Upper lobe of left lung (tissue), 4 donors: ENCODE measurements around the gene MYPN.

Experiments
- CTCF ChIP-seq, 6 experiments: fragments of 450-650 bp in 4 of 6; fragments of 200-600 bp in 2 of 6; sonication (generic) in 2 of 6; IDR thresholded peaks; one replicate each; pipeline ENCODE4 v1.5.1; 2016 to 2019; ENCODE audit warnings: antibody characterized with exemption in 6 of 6
- POLR2A ChIP-seq, 4 donors: fragments of 450-650 bp; IDR thresholded peaks; one replicate each; pipeline ENCODE4 v1.5.1; 2016 to 2017; ENCODE audit warnings: antibody characterized with exemption in 4 of 4, mild to moderate bottlenecking in 2 of 4
- POLR2AphosphoS5 ChIP-seq, 2 donors: sonication (generic); formaldehyde crosslinking; IDR thresholded peaks; one replicate each; pipeline ENCODE4 v1.5.1; 2017; ENCODE audit warnings: antibody characterized with exemption in 2 of 2

- no peak for TF ChIP-seq POLR2AphosphoS5 (IDR thresholded peaks at IDR 0.05)
- TF ChIP-seq POLR2A (IDR thresholded peaks at IDR 0.05): no peak
- TF ChIP-seq CTCF (IDR thresholded peaks at IDR 0.05): no peak
Measured at GRCh38 chr10:68231817-68232251, 122.5 kb downstream of the MYPN start, which contains the start of gene ATOH7.
